ENCODE measurements around the gene GPAT3.
"Not testable (repeated sequence)": the region's sequence is repeated elsewhere in the genome, so short reads cannot be mapped to it uniquely, and the experiment has no call there.

GPAT3 gene

GRCh38 chr4:83558680-83559079, 22.8 kb downstream of the GPAT3 start:
- no peak for DNase-seq (ENCODE audit: low read depth in 1 of 2, low spot score in 1 of 2)
- TF ChIP-seq JUND (IDR thresholded peaks at IDR 0.05; ENCODE audit: low read depth): no peak
- in situ Hi-C loops (cut with HindIII; ENCODE audit: low pct_unique_long_range_greater_than_20kb, low sequenced_read_pairs): no loop called here

GRCh38 chr4:83560523-83560922, 24.6 kb downstream of the GPAT3 start:
- TF ChIP-seq JUND (IDR thresholded peaks at IDR 0.05; ENCODE audit: low read depth): no peak
- in situ Hi-C loops (cut with HindIII; ENCODE audit: low pct_unique_long_range_greater_than_20kb, low sequenced_read_pairs): no loop called here
- DNase-seq (ENCODE audit: low read depth in 1 of 2, low spot score in 1 of 2): no peak

- no peak for TF ChIP-seq JUND (IDR thresholded peaks at IDR 0.05; ENCODE audit: low read depth)
- DNase-seq (ENCODE audit: low read depth in 1 of 2, low spot score in 1 of 2): no peak
- in situ Hi-C loops (cut with HindIII; ENCODE audit: low pct_unique_long_range_greater_than_20kb, low sequenced_read_pairs): no loop called here
These were observed 25.5 kb downstream of the GPAT3 start for GRCh38 chr4:83561381-83561780.

GRCh38 chr4:83563998-83564397, 28.1 kb downstream of the GPAT3 start:
- no peak for DNase-seq (ENCODE audit: low read depth in 1 of 2, low spot score in 1 of 2)
- in situ Hi-C loops (cut with HindIII; ENCODE audit: low pct_unique_long_range_greater_than_20kb, low sequenced_read_pairs): no loop called here
- TF ChIP-seq JUND (IDR thresholded peaks at IDR 0.05; ENCODE audit: low read depth): no peak

- in situ Hi-C loops (cut with HindIII; ENCODE audit: low pct_unique_long_range_greater_than_20kb, low sequenced_read_pairs): no loop called here
These were observed 32.2 kb downstream of the GPAT3 start for GRCh38 chr4:83568062-83568461.

GRCh38 chr4:83569429-83569828, 33.5 kb downstream of the GPAT3 start:
- no peak for DNase-seq (ENCODE audit: low read depth in 1 of 2, low spot score in 1 of 2)
- no peak for TF ChIP-seq JUND (IDR thresholded peaks at IDR 0.05; ENCODE audit: low read depth)
- in situ Hi-C loops (cut with HindIII; ENCODE audit: low pct_unique_long_range_greater_than_20kb, low sequenced_read_pairs): no loop called here

More at GRCh38 chr4:83568062-83568461, 32.2 kb downstream of the GPAT3 start:
- no peak for DNase-seq (ENCODE audit: low read depth in 1 of 2, low spot score in 1 of 2)
- TF ChIP-seq JUND (IDR thresholded peaks at IDR 0.05; ENCODE audit: low read depth): no peak

- in situ Hi-C loops (cut with HindIII; ENCODE audit: low pct_unique_long_range_greater_than_20kb, low sequenced_read_pairs): no loop called here
- peak in 1 of 2 experiments; percentile 57 for DNase-seq (ENCODE audit: low read depth in 1 of 2, low spot score in 1 of 2)
- no peak for TF ChIP-seq JUND (IDR thresholded peaks at IDR 0.05; ENCODE audit: low read depth)
These were observed 34.1 kb downstream of the GPAT3 start for GRCh38 chr4:83569987-83570386.

- in situ Hi-C loops (cut with HindIII; ENCODE audit: low pct_unique_long_range_greater_than_20kb, low sequenced_read_pairs): no loop called here
- no peak for TF ChIP-seq JUND (IDR thresholded peaks at IDR 0.05; ENCODE audit: low read depth)
- no peak for DNase-seq (ENCODE audit: low read depth in 1 of 2, low spot score in 1 of 2)
These were observed 36.9 kb downstream of the GPAT3 start for GRCh38 chr4:83572848-83573247.

- no peak for DNase-seq (ENCODE audit: low read depth in 1 of 2, low spot score in 1 of 2)
- in situ Hi-C loops (cut with HindIII; ENCODE audit: low pct_unique_long_range_greater_than_20kb, low sequenced_read_pairs): no loop called here
- TF ChIP-seq JUND (IDR thresholded peaks at IDR 0.05; ENCODE audit: low read depth): no peak
These were observed 38.3 kb downstream of the GPAT3 start for GRCh38 chr4:83574247-83574646.

- in situ Hi-C loops (cut with HindIII; ENCODE audit: low pct_unique_long_range_greater_than_20kb, low sequenced_read_pairs); DNase-seq (ENCODE audit: low read depth in 1 of 2, low spot score in 1 of 2): not testable (repeated sequence)
These were observed 40.3 kb downstream of the GPAT3 start for GRCh38 chr4:83576237-83576636.

- in situ Hi-C loops (cut with HindIII; ENCODE audit: low pct_unique_long_range_greater_than_20kb, low sequenced_read_pairs): no loop called here
- no peak for DNase-seq (ENCODE audit: low read depth in 1 of 2, low spot score in 1 of 2)
- no peak for TF ChIP-seq JUND (IDR thresholded peaks at IDR 0.05; ENCODE audit: low read depth)
These were observed 45.7 kb downstream of the GPAT3 start for GRCh38 chr4:83581411-83582288.

- in situ Hi-C loops (cut with HindIII; ENCODE audit: low pct_unique_long_range_greater_than_20kb, low sequenced_read_pairs): no loop called here
- TF ChIP-seq JUND (IDR thresholded peaks at IDR 0.05; ENCODE audit: low read depth): no peak
- peak in 1 of 2 experiments; percentile 41 for DNase-seq (ENCODE audit: low read depth in 1 of 2, low spot score in 1 of 2)
These were observed 46.4 kb downstream of the GPAT3 start for GRCh38 chr4:83582289-83582785.

- in situ Hi-C loops (cut with HindIII; ENCODE audit: low pct_unique_long_range_greater_than_20kb, low sequenced_read_pairs): no loop called here
- no peak for DNase-seq (ENCODE audit: low read depth in 1 of 2, low spot score in 1 of 2)
- TF ChIP-seq JUND (IDR thresholded peaks at IDR 0.05; ENCODE audit: low read depth): no peak
These were observed 50.1 kb downstream of the GPAT3 start for GRCh38 chr4:83585982-83586508.

Data from T47D (cell line).